GM21619 (cell line): ENCODE data around the gene SLC39A3.

Experiments used
- ATAC-seq: cut with Tn5 transposase; IDR thresholded peaks from one replicate; pipeline ENCODE4 v1.9.1; 2021; ENCODE audit not compliant: unreplicated experiment

The SLC39A3 gene

GRCh38 chr19:2769218-2769617, 29.4 kb upstream of the SLC39A3 start:
- no peak for ATAC-seq

GRCh38 chr19:2768365-2769132, 28.7 kb upstream of the SLC39A3 start:
- ATAC-seq = no peak

- ATAC-seq = no peak
Measured at GRCh38 chr19:2767688-2768087, 27.9 kb upstream of the SLC39A3 start.

- ATAC-seq = no peak
Measured at GRCh38 chr19:2766594-2767372, 27.0 kb upstream of the SLC39A3 start.

- ATAC-seq = no peak
Measured at GRCh38 chr19:2765376-2765775, 25.6 kb upstream of the SLC39A3 start.

- ATAC-seq = no peak
Measured at GRCh38 chr19:2764945-2765344, 25.1 kb upstream of the SLC39A3 start.

GRCh38 chr19:2763687-2764086, 23.9 kb upstream of the SLC39A3 start:
- ATAC-seq = no peak

- no peak for ATAC-seq
Measured at GRCh38 chr19:2762783-2763496, 23.1 kb upstream of the SLC39A3 start.

- ATAC-seq = no peak
Measured at GRCh38 chr19:2761876-2762782, 22.3 kb upstream of the SLC39A3 start.

- ATAC-seq = no peak
Measured at GRCh38 chr19:2761309-2761677, 21.5 kb upstream of the SLC39A3 start.

- no peak for ATAC-seq
Measured at GRCh38 chr19:2759965-2760364, 20.1 kb upstream of the SLC39A3 start.

- ATAC-seq = no peak
Measured at GRCh38 chr19:2759362-2759761, 19.5 kb upstream of the SLC39A3 start.

- no peak for ATAC-seq
Measured at GRCh38 chr19:2758601-2759313, 18.9 kb upstream of the SLC39A3 start.

- ATAC-seq = no peak
Measured at GRCh38 chr19:2756921-2757881, 17.4 kb upstream of the SLC39A3 start.

GRCh38 chr19:2756477-2756876, 16.7 kb upstream of the SLC39A3 start:
- ATAC-seq = no peak

- no peak for ATAC-seq
Measured at GRCh38 chr19:2755811-2756210, 16.0 kb upstream of the SLC39A3 start.

- ATAC-seq = no peak
Measured at GRCh38 chr19:2755448-2755705, 15.6 kb upstream of the SLC39A3 start.

GRCh38 chr19:2754659-2755447, 15.0 kb upstream of the SLC39A3 start:
- no peak for ATAC-seq

- no peak for ATAC-seq
Measured at GRCh38 chr19:2751438-2751830, 11.6 kb upstream of the SLC39A3 start.
